K562 (cell line): Measurements from ENCODE around the gene CCDC9B. TPM values are rescaled to one million over a fixed set of nuclear protein-coding genes. Genes with fewer than 3 reads are reported as not detected.

Experiments
- CBFB ChIP-seq: sonication (generic); formaldehyde crosslinking; IDR thresholded peaks from 2 replicates; pipeline ENCODE4 v1.4.0; 2020; ENCODE audit warnings: mild to moderate bottlenecking, missing genetic modification reagents
- CXXC5 ChIP-seq: fragments of 250-450 bp; sonication (Bioruptor Pico); IDR thresholded peaks from 2 replicates; pipeline ENCODE4 v1.8.0; 2022; ENCODE audit warnings: inconsistent platforms, mild to moderate bottlenecking, moderate library complexity
- DNMT1 ChIP-seq: fragments of 450-650 bp; IDR thresholded peaks from 2 replicates; pipeline ENCODE4 v1.6.1; 2016; ENCODE audit warnings: antibody characterized with exemption, mild to moderate bottlenecking
- HDAC8 ChIP-seq: fragments of 450-650 bp; IDR thresholded peaks from 2 replicates; pipeline ENCODE4 v1.6.1; 2016; ENCODE audit warnings: mild to moderate bottlenecking, missing genetic modification characterization, moderate library complexity, missing compliant biosample characterization
- KAT7 ChIP-seq: sonication (generic); formaldehyde crosslinking; IDR thresholded peaks from 2 replicates; pipeline ENCODE4 v1.8.0; 2022; ENCODE audit warnings: missing genetic modification reagents, mild to moderate bottlenecking, borderline replicate concordance
- KLF13 ChIP-seq: fragments of 450-650 bp; IDR thresholded peaks from 2 replicates; pipeline ENCODE4 v1.6.1; 2016; ENCODE audit warnings: missing genetic modification characterization, low read depth, mild to moderate bottlenecking, missing compliant biosample characterization, moderate library complexity, borderline replicate concordance
- MEIS2 ChIP-seq: fragments of 450-650 bp; IDR thresholded peaks from 2 replicates; pipeline ENCODE4 v1.6.1; 2014; ENCODE audit warnings: mild to moderate bottlenecking; ENCODE audit not compliant: partially characterized antibody
- NCOA6 ChIP-seq: fragments of 450-650 bp; IDR thresholded peaks from 2 replicates; pipeline ENCODE4 v1.6.1; 2017; ENCODE audit warnings: mild to moderate bottlenecking
- PML ChIP-seq: IDR thresholded peaks from 2 replicates; pipeline ENCODE4 v1.6.1; 2012; ENCODE audit warnings: low read length, inconsistent platforms
- RAD21 ChIP-seq, 2 experiments: fragments of 250-450 bp in 1 of 2; fragments of 450-650 bp in 1 of 2; sonication (Bioruptor Pico) in 1 of 2; formaldehyde crosslinking in 1 of 2; IDR thresholded peaks in 1 of 2; conservative IDR thresholded peaks in 1 of 2; 2 replicates each; pipeline versions ENCODE4 v1.4.0 to v1.8.0; 2020 to 2022; ENCODE audit warnings: mild to moderate bottlenecking in 2 of 2, moderate library complexity in 1 of 2
- RBM25 ChIP-seq: fragments of 200-400 bp; formaldehyde crosslinking; IDR thresholded peaks from 2 replicates; pipeline ENCODE4 v1.6.1; 2018; ENCODE audit warnings: low read length, low read depth, moderate library complexity; ENCODE audit not compliant: severe bottlenecking
- RFX7 ChIP-seq: fragments of 250-450 bp; sonication (Bioruptor Pico); IDR thresholded peaks from 2 replicates; pipeline ENCODE4 v1.5.1; 2021; ENCODE audit warnings: mild to moderate bottlenecking
- SMAD2 ChIP-seq: fragments of 150-350 bp; IDR thresholded peaks from 2 replicates; pipeline ENCODE4 v1.6.1; 2014; ENCODE audit warnings: low read depth, mild to moderate bottlenecking, low read length
- SMARCC2 ChIP-seq: fragments of 450-650 bp; IDR thresholded peaks from 2 replicates; pipeline ENCODE4 v1.6.1; 2017; ENCODE audit warnings: antibody characterized with exemption, moderate library complexity, mild to moderate bottlenecking, low read depth
- SRSF3 ChIP-seq: fragments of 200-400 bp; formaldehyde crosslinking; IDR thresholded peaks from 2 replicates; pipeline ENCODE4 v1.6.1; 2016; ENCODE audit warnings: mild to moderate bottlenecking, low read length, moderate library complexity; ENCODE audit not compliant: insufficient read depth
- ZNF318 ChIP-seq, 2 experiments: fragments of 450-650 bp; IDR thresholded peaks; 2 replicates each; pipeline ENCODE4 v1.6.1; 2016; ENCODE audit warnings: mild to moderate bottlenecking in 2 of 2, borderline replicate concordance in 1 of 2, low read depth in 1 of 2, moderate library complexity in 1 of 2
- ZNF57 ChIP-seq: fragments of 450-650 bp; formaldehyde crosslinking; IDR thresholded peaks from 2 replicates; pipeline ENCODE4 v1.4.0; 2020; ENCODE audit warnings: mild to moderate bottlenecking, moderate library complexity
- ZNF644 ChIP-seq: fragments of 200-800 bp; sonication (Bioruptor generic); IDR thresholded peaks from 2 replicates; pipeline ENCODE4 v1.6.1; 2016; ENCODE audit warnings: low read depth, missing genetic modification characterization, missing compliant biosample characterization
- polyA plus RNA-seq, 8 experiments: library from polyadenylated mRNA; depleted of rRNA in 4 of 8; stranded (reverse) in 5 of 8; unstranded in 3 of 8; fragments of >200 nt; fragmentation: Nextera tagmentation in 2 of 8; fragmentation: Illumina TruSeq in 1 of 8; extraction: Ambion mirVana in 2 of 8; extraction: Trizol in 1 of 8; gene quantifications; 2 replicates each; pipeline versions ENCODE4 v1.2.1 to v1.2.3, GENCODE V29; 2011 to 2014; ENCODE audit warnings: inconsistent platforms in 1 of 8, missing spikeins in 1 of 8
- total RNA-seq, 7 experiments: library from RNA; depleted of rRNA in 6 of 7; stranded (reverse); fragments of >200 nt in 6 of 7; fragmentation: Illumina TruSeq in 2 of 7; extraction: Trizol in 2 of 7; gene quantifications; 2 replicates each; pipeline versions ENCODE4 v1.2.1 to v1.2.3, GENCODE V29; 2011 to 2021; ENCODE audit warnings: low replicate concordance in 1 of 7

The CCDC9B gene
- total and polyA plus RNA-seq, 9 of the 15 experiments (the other 6 are each of a cell fraction or from before 2014, with no cell fraction given) = 0.01 to 0.47 (median 0.15) TPM; not detected in 1

- no peak for TF ChIP-seq MEIS2
- no peak for TF ChIP-seq ZNF644 (tag)
- no peak for TF ChIP-seq KLF13
- no peak for TF ChIP-seq DNMT1
- TF ChIP-seq HDAC8 (tag) = no peak
- no peak for TF ChIP-seq KAT7 (CRISPR knock-in tag)
- peak; percentile 85 for TF ChIP-seq RBM25
- TF ChIP-seq ZNF318 (IDR thresholded peaks at IDR 0.05; ENCODE audit: borderline replicate concordance in 1 of 2, low read depth in 1 of 2) = no peak
- TF ChIP-seq ZNF57 (CRISPR knock-in tag) = no peak
- no peak for TF ChIP-seq SMAD2
- peak; percentile 21; the same call in 1 of the 2 replicates for TF ChIP-seq CXXC5
- TF ChIP-seq RAD21 (CRISPR knock-in tag; conservative IDR thresholded peaks at IDR 0.05 in 1 of 2, IDR thresholded peaks at IDR 0.05 in 1 of 2) = peak; percentile 95 to 98
- TF ChIP-seq RFX7 (CRISPR knock-in tag) = no peak
- no peak for TF ChIP-seq SRSF3
- no peak for TF ChIP-seq PML
- TF ChIP-seq NCOA6 = no peak
- no peak for TF ChIP-seq SMARCC2
- no peak for TF ChIP-seq CBFB (CRISPR knock-in tag)
Measured at GRCh38 chr15:40310001-40310959, 30.5 kb downstream of the CCDC9B start (continued).
